GM19467 (cell line): ENCODE measurements around the gene KAT2A.

Experiments
- ATAC-seq: cut with Tn5 transposase; IDR thresholded peaks from one replicate; pipeline ENCODE4 v1.9.1; 2021; ENCODE audit warnings: mild to moderate bottlenecking, moderate library complexity; ENCODE audit not compliant: unreplicated experiment

KAT2A gene

GRCh38 chr17:42065201-42065600, 56.0 kb downstream of the KAT2A start:
- no peak for ATAC-seq
